ENCODE results near the gene PDE2A. TPM values are rescaled to one million over a fixed set of nuclear protein-coding genes. Genes with fewer than 3 reads are reported as not detected.

Gene PDE2A
- total and polyA plus RNA-seq, 2 of the 4 experiments (the other 2 are of a cell fraction) = 0.02 TPM; not detected in 1

DNA sequence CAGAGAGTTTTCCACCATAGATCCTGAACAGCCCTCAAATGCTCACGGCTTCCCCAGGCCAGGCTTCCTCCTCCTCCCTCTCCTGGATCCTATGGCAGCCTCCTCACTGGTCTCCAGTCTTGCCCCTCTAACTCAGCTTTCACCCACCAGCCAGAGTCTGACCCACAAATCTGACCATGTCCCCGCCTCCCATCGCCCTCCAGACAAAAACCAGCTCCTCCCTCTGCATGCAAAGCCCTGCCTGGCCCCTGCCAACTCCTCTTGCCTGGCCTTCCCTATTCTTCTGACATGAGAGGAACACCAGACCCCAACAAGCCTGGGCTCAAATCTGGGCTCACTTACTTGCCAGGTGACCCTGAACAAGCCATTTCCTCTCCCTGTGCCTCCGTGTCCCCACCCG lies 32.4 kb upstream of the PDE2A start:
- H4K91ac ChIP-seq (ENCODE audit: insufficient read depth, low read depth, low read length) = no peak overlapping the region
- ATAC-seq (ENCODE audit: low read depth) (no peak), DNase-seq (no peak)
- BruUV-seq (replicated peaks) = no TSS peak
- H3K9me1 ChIP-seq (ENCODE audit: insufficient read depth, low read length) = 0 out of 2 replicates have a peak, but pooled peaks cover 6% of the 10 kb centered on the region
- no peak overlapping the region for H2AK5ac ChIP-seq (ENCODE audit: low read depth, low read length)
- no peak overlapping the region for H3K14ac ChIP-seq (replicated peaks; ENCODE audit: low read depth, low read length)
- intact Hi-C loops (cut with micrococcal nuclease) = no loop called here
- H4K20me1 ChIP-seq (ENCODE audit: insufficient read depth, low read length) = peaks cover 33% of the 10 kb centered on the region
- H3K18ac ChIP-seq (ENCODE audit: low read depth, low read length) = no peak overlapping the region
- no peak overlapping the region for H3K4me2 ChIP-seq (ENCODE audit: low read depth, low read length)
- dilution Hi-C loops (cut with HindIII; ENCODE audit: low sequenced_read_pairs, unreplicated experiment) = no loop called here
- no peak overlapping the region for H2BK120ac ChIP-seq (ENCODE audit: low read depth, low read length)
- H3K4ac ChIP-seq (ENCODE audit: low read depth, low read length) = no peak overlapping the region
- no peak overlapping the region for H2BK5ac ChIP-seq (ENCODE audit: low read depth, low read length, poor library complexity, severe bottlenecking)
- no peak overlapping the region for H4K8ac ChIP-seq (ENCODE audit: low read depth in 2 of 2, low read length in 2 of 2)
- POLR2A ChIA-PET (ENCODE audit: unreplicated experiment) = no interaction called here
- H3K4me3 ChIP-seq (ENCODE audit: insufficient read depth, low read depth, low read length) = no peak overlapping the region
- H3K4me1 ChIP-seq (ENCODE audit: control insufficient read depth, insufficient read depth, low read length) = peaks cover 16% of the 10 kb centered on the region
- no peak overlapping the region for H3K27ac ChIP-seq (ENCODE audit: insufficient read depth, low read length)
- H3K79me1 ChIP-seq (ENCODE audit: low read depth in 1 of 2, low read length in 2 of 2) = peaks cover 0 to 32% of the 10 kb centered on the region in 2 experiments
- CTCF ChIA-PET = no interaction called here
- no peak overlapping the region for H2AFZ ChIP-seq (replicated peaks; ENCODE audit: low read length, poor library complexity)
- H2AK9ac ChIP-seq (replicated peaks; ENCODE audit: low read depth, low read length, poor library complexity) = no peak overlapping the region
- H2BK15ac ChIP-seq (ENCODE audit: low read depth, low read length) = no peak overlapping the region
- peaks cover 74% of the 10 kb centered on the region for H3K36me3 ChIP-seq (ENCODE audit: control insufficient read depth, insufficient read depth, low read length)
- no peak overlapping the region for H3K23ac ChIP-seq (ENCODE audit: low read depth, low read length)
- no peak overlapping the region for H3K56ac ChIP-seq (ENCODE audit: extremely low read depth, insufficient read depth, low read length)
- in situ Hi-C loops (cut with MboI; ENCODE audit: low sequenced_read_pairs) = no loop called here
- TF ChIP-seq CEBPB (IDR thresholded peaks at IDR 0.05; ENCODE audit: low read depth, low read length) = no peak
- no peak for TF ChIP-seq USF2 (IDR thresholded peaks at IDR 0.05; ENCODE audit: low read depth, low read length)
- TF ChIP-seq RFX5 (IDR thresholded peaks at IDR 0.05; ENCODE audit: low read depth, low read length) = no peak
- no peak for TF ChIP-seq BHLHE40 (IDR thresholded peaks at IDR 0.05; ENCODE audit: low read depth, low read length)
- no peak for TF ChIP-seq RAD21 (IDR thresholded peaks at IDR 0.05; ENCODE audit: low read length)
- TF ChIP-seq POLR2A (IDR thresholded peaks at IDR 0.05; ENCODE audit: low read depth, low read length) = no peak
- no peak for TF ChIP-seq MXI1 (IDR thresholded peaks at IDR 0.05; ENCODE audit: borderline replicate concordance, low read depth, low read length)
- TF ChIP-seq MAZ (IDR thresholded peaks at IDR 0.05; ENCODE audit: borderline replicate concordance, low read depth, low read length) = no peak
- no peak for TF ChIP-seq FOS (IDR thresholded peaks at IDR 0.05; ENCODE audit: low read depth, low read length)
- TF ChIP-seq CTCF (conservative IDR thresholded peaks at IDR 0.05; ENCODE audit: low read depth, low read length) = no peak
- no peak for TF ChIP-seq CHD1 (IDR thresholded peaks at IDR 0.05; ENCODE audit: low read depth, low read length)
- no peak for TF ChIP-seq NFE2L2 (IDR thresholded peaks at IDR 0.05; ENCODE audit: low read depth, low read length)
- TF ChIP-seq ELK1 (IDR thresholded peaks at IDR 0.05; ENCODE audit: borderline replicate concordance, low read depth, low read length) = no peak
- no peak for TF ChIP-seq RCOR1 (IDR thresholded peaks at IDR 0.05; ENCODE audit: insufficient replicate concordance, low read length)
- no peak overlapping the region for H3K9ac ChIP-seq (ENCODE audit: low read depth, low read length)
- no peaks in the 10 kb centered on the region for H3K9me3 ChIP-seq (ENCODE audit: control insufficient read depth, insufficient read depth, low read length)
- H4K5ac ChIP-seq (ENCODE audit: low read depth, low read length) = no peak overlapping the region
- H2BK20ac ChIP-seq (ENCODE audit: low read depth, low read length) = no peak overlapping the region
- 83% methylated on average over 3 of the region's 5 CpGs; no CpG with 5 or more reads in 1 of the 2 experiments for WGBS, 2 experiments (ENCODE audit: extremely low coverage in 2 of 2, insufficient read length in 1 of 2)
- H3K27me3 ChIP-seq (ENCODE audit: control insufficient read depth, insufficient read depth, low read length) = no peaks in the 10 kb centered on the region

All from IMR-90 (cell line).